Osteoblast (primary cell): ENCODE results near the gene GSAP. TPM values are rescaled to one million over a fixed set of nuclear protein-coding genes. Genes with fewer than 3 reads are reported as not detected.

Experiments used
- DNase-seq: peaks from one replicate; pipeline ENCODE4 v3.0.0; 2011; ENCODE audit warnings: low spot score, mixed read lengths; ENCODE audit not compliant: insufficient read length; ENCODE audit errors: missing footprints
- H2AFZ ChIP-seq: 2 replicates; pipeline ENCODE4 v1.6.0; 2011; ENCODE audit warnings: mild to moderate bottlenecking, low read length
- H3K27ac ChIP-seq: 2 replicates; pipeline ENCODE4 v1.5.1; 2011; ENCODE audit warnings: mild to moderate bottlenecking, low read depth, low read length, moderate library complexity
- H3K27me3 ChIP-seq: 2 replicates; pipeline ENCODE4 v1.6.0; 2012; ENCODE audit warnings: mild to moderate bottlenecking, control low read depth, inconsistent platforms, low read length, moderate library complexity; ENCODE audit not compliant: insufficient read depth
- H3K36me3 ChIP-seq: 2 replicates; pipeline ENCODE4 v1.5.1; 2011; ENCODE audit warnings: mild to moderate bottlenecking, low read length, control low read depth, moderate library complexity; ENCODE audit not compliant: insufficient read depth
- H3K4me1 ChIP-seq: 2 replicates; pipeline ENCODE4 v1.5.1; 2011; ENCODE audit warnings: mild to moderate bottlenecking, low read length, control low read depth, moderate library complexity; ENCODE audit not compliant: insufficient read depth
- H3K4me2 ChIP-seq: 2 replicates; pipeline ENCODE4 v1.6.0; 2011; ENCODE audit warnings: mild to moderate bottlenecking, low read length; ENCODE audit not compliant: insufficient read depth
- H3K4me3 ChIP-seq: fragments of 200-600 bp; sonication (generic); 3 replicates; pipeline ENCODE4 v1.5.1; 2012; ENCODE audit warnings: mild to moderate bottlenecking, low read length, inconsistent platforms; ENCODE audit not compliant: insufficient read depth
- H3K79me2 ChIP-seq: 2 replicates; pipeline ENCODE4 v1.6.0; 2012; ENCODE audit warnings: mild to moderate bottlenecking, low read length, control low read depth, inconsistent platforms; ENCODE audit not compliant: insufficient read depth
- H3K9me3 ChIP-seq: 2 replicates; pipeline ENCODE4 v1.5.1; 2011; ENCODE audit warnings: low read depth, low read length, control low read depth
- H4K20me1 ChIP-seq: 2 replicates; pipeline ENCODE4 v1.6.0; 2012; ENCODE audit warnings: mild to moderate bottlenecking, low read length, control low read depth; ENCODE audit not compliant: insufficient read depth
- CTCF ChIP-seq: IDR thresholded peaks from 2 replicates; pipeline ENCODE4 v1.5.1; 2011; ENCODE audit warnings: mild to moderate bottlenecking, low read depth, low read length, moderate library complexity; ENCODE audit errors: extremely low read depth
- total RNA-seq: library from RNA; depleted of rRNA; stranded (reverse); fragments of >200 nt; gene quantifications from 2 replicates; pipeline ENCODE4 v1.2.3, GENCODE V29; 2012

GSAP gene
- total RNA-seq, 1 donor, result 13.0 TPM

DNA sequence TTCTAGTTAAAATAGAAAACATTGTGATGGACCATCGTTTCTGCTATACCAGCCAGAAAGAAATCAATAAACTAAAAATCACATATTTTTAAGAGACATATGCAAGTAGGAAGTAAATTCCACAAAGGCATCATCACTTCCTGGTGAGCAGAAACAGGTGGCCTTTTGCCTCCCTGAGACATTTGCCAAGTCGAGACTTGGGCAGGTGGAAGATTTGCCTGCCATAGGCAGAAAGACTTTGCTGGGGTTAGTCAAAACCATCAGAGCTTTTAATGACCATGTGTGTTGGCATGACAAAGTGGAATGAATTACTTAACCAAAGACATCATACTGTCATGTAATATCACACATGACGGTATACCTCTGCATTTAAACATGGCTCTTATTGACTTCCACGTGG lies 150.5 kb downstream of the GSAP start:
- Histone ChIP-seq H2AFZ (no peak overlapping the region), H3K4me2 (no peak overlapping the region), H3K4me1 (no peaks in the 10 kb centered on the region), H3K4me3 (no peak overlapping the region), H3K27ac (no peak overlapping the region), H3K79me2 (no peaks in the 10 kb centered on the region), H3K9me3 (no peaks in the 10 kb centered on the region), H3K27me3 (no peaks in the 10 kb centered on the region), H4K20me1 (no peaks in the 10 kb centered on the region), H3K36me3 (no peaks in the 10 kb centered on the region)
- TF ChIP-seq CTCF, result no peak
- DNase-seq, result no peak

- no peak for DNase-seq
- Histone ChIP-seq H3K27me3 (no peaks in the 10 kb centered on the region), H3K9me3 (no peaks in the 10 kb centered on the region), H3K4me2 (no peak overlapping the region), H4K20me1 (no peaks in the 10 kb centered on the region), H3K79me2 (no peaks in the 10 kb centered on the region), H2AFZ (no peak overlapping the region), H3K27ac (no peak overlapping the region), H3K4me3 (no peak overlapping the region), H3K4me1 (no peaks in the 10 kb centered on the region), H3K36me3 (no peaks in the 10 kb centered on the region)
- no peak for TF ChIP-seq CTCF
Observed at GRCh38 chr7:77262316-77262715, 153.8 kb downstream of the GSAP start.

Other genes starting within 250 kb of the GSAP start
- gene FGL2, start 216.5 kb downstream of the GSAP start, total RNA-seq, result under 0.01 TPM in 2 replicates
- gene PTPN12, start 120.9 kb upstream of the GSAP start, total RNA-seq, result 78.1 and 80.7 TPM in 2 replicates